Adipose tissue (tissue), 3 donors: ENCODE data around the gene NREP. TPM values are rescaled to one million over a fixed set of nuclear protein-coding genes. Genes with fewer than 3 reads are reported as not detected.

Experiments used
- H3K27ac ChIP-seq: one replicate; pipeline ENCODE4 v1.5.1; 2013; ENCODE audit warnings: low read depth, low read length
- WGBS, 3 donors: extraction: QIAGEN DNeasy Blood & Tissue Kit; methylation state at CpG; one replicate each; pipeline ENCODE4 v1.1.7; 2013; 5-methylcytosine and 5-hydroxymethylcytosine counted together
- polyA plus RNA-seq, 3 donors: library from polyadenylated mRNA; stranded (reverse); fragments of 200-250 nt; gene quantifications; one replicate each; pipeline ENCODE4 v1.2.3, GENCODE V29; 2013
- donor health status: healthy with polysubstance abuse.
- donor health status: Bipolar disorder and iron deficiency.
- donor health status: healthy.

The NREP gene
- polyA plus RNA-seq, 3 donors: 4.9 to 11.6 (median 6.8) TPM

DNA sequence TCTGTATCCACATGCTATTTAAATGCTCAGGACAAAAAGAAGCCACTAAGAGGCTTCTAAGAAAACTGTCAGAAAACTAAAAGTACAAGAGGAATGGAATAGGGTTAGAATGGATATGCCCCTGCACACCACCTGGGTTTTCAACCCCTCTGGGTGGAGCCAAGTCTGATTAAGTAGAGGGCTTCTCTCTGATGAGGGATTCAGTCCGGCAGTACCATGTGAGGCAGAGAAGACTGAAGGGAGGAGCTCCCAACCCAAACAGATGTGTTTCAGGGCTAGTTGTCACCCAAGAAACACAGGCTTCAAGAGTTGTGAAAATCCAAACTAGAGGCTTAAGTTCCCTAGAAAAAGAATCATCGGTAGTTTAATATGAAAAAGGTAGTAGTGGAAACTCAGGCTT is 12.5 kb downstream of the NREP start:
- no peak overlapping the region for H3K27ac ChIP-seq
- WGBS, 3 donors: 80 to 91% (median 88%) methylated on average over 2 of the region's 2 CpGs

DNA sequence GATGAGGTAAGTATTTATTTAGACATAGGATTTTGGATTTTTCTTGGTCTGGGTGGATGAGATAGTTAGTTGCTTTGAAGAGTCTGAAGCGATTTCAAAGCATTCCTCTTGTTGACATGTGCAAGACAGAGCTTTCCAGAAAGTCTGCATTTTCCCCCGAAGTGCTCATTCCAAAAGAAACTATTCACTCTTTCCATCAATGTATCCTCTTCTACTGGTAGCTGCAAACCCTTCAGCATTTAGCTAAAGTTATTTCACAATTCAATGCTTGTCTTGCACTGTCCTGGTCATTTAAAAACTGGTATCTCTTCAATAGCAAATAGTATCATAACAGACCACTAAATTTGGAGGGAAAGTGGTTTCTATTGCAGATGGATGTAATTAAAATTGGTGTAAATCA is 13.0 kb downstream of the NREP start:
- no peak overlapping the region for H3K27ac ChIP-seq
- 59 to 72% (median 65%) methylated on average over 2 of the region's 2 CpGs for WGBS, 3 donors

DNA sequence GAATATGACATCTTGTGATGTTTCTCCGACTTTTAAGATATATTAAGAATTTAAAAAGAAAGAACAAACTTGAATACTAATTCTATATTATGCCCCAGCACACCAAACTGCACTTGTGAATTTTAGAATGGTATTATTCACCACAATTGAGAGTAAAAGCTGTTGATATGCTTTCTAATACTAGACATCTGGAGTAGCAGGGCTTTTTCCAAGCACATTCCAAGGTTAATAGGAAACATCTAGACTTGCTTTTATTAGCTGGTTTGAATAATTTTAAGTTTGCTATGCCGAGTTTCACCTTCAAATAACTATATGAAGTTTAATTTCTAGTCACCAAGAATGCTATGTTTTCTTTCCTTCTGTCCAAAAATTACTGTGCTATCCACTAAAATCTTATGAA is 13.5 kb downstream of the NREP start:
- no peak overlapping the region for H3K27ac ChIP-seq
- WGBS, 3 donors: 33 to 60% (median 52%) methylated on average over 2 of the region's 2 CpGs

DNA sequence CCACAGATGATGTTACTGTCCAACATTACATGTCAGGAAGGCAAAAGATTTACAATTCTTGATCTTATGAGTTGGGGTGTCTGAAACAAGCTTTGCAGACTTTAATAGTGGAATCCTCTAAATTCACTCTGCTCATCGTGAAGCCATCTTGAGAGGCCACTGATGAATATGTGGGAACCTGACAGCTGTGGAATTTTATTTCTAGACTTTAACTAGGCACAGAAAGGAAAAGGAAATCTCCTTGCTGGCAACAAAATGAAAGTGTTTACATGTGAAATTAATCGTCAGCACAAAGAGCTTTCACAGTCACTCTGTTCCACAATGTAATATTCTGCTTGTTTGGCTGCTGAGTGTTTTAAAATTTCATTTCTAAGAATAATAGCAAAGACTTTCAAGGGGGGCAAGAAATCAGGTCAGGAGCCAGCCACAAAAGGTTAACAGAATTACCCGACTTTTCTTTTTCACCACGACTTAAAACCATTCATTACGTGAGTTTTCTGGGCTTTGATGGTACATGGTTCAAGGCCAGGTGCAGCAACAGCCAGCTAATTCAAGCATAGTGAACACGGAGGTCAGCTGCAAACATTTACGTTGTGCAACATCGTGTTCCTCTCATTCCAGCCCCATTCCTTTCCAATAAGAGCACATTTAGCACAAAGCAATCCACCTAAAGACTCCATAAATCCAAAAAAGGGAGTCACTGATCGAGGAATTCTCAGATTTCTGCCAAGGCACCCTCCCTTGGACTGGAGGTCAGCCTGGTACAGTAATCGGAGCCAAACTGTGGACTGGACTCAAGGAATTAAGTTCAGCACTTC is 14.6 kb downstream of the NREP start:
- 7 to 43% (median 28%) methylated on average over 10 of the region's 10 CpGs for WGBS, 3 donors
- no peak overlapping the region for H3K27ac ChIP-seq

DNA sequence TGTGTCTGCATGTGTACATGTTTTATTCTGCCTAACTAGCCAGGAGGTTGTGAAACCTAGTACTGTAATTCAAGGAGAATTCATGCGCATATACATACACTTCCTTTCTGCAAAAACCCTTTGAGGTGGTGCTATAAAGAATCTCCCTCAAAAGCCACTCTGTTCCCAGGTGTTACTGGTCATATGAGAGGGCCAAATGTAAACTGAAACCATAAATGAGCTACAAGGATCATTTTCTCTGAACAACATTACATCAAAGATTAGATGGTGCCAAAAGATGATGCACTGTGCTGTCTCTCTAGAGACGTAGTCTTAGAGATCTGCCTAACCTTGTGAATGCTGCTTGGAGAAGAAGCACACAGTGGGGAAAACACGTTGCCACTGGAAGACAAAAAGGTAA is 15.7 kb downstream of the NREP start:
- no peak overlapping the region for H3K27ac ChIP-seq
- WGBS, 3 donors: 56 to 80% (median 63%) methylated on average over 3 of the region's 3 CpGs

DNA sequence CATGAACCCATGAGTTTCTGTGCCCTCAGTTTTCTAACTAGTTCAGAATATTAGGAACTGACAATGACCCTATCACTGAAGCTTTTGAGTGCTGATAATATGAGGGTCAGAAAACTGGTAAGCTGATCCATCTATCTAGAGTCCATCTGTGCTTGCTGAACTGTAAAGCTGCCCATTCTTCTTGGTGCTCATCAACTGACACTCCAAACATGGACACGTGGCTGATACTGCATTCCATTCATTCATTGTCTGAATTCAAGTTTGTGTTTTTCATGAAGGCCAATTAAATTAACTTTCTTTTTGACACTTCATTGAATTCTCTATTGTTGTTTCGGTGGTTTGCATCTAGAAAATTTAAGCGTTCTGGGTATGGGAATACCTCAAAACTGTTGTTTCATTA is 17.6 kb downstream of the NREP start:
- no peak overlapping the region for H3K27ac ChIP-seq
- 88 to 94% (median 92%) methylated on average over 3 of the region's 3 CpGs for WGBS, 3 donors

DNA sequence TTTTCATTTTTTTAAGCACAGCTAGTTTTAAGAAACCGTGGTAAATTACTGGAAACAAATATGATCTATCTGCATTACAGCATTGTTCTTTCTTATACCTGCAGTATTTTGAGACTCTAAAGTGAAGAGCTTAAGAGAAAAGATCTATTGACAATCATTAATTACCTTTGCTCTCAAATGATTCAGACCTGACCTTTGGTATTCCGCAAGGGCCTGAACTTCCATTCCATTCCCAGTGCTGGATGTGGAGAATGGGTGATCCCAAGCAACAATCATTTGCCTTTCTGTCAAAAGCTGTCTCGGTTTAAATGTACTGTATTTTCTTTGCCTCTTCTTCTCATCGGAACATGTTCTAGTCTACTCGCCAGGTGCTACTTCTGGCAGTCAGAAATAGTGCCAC is 18.9 kb downstream of the NREP start:
- H3K27ac ChIP-seq: no peak overlapping the region
- 76 to 80% (median 79%) methylated on average over 5 of the region's 5 CpGs for WGBS, 3 donors

DNA sequence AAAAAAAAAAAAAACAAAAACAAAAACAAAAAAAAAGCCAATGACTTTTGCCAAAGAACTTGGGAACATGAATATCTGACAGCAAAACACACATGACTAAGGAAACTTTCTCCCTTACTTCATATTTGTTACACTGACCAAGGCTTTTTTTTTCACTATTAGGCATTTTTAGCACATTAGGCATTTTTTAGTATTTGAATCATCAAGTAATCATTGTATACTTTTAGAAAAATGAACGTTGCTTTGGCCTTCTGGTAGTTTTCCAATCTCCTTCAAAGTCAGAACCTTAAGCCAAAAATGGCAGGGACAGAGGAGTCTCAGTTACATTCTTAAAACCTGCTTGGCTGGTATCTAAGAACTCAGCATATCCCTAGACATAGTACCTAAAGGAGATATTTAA is 19.3 kb downstream of the NREP start:
- 24 to 41% (median 30%) methylated on average over 1 of the region's 1 CpG for WGBS, 3 donors

DNA sequence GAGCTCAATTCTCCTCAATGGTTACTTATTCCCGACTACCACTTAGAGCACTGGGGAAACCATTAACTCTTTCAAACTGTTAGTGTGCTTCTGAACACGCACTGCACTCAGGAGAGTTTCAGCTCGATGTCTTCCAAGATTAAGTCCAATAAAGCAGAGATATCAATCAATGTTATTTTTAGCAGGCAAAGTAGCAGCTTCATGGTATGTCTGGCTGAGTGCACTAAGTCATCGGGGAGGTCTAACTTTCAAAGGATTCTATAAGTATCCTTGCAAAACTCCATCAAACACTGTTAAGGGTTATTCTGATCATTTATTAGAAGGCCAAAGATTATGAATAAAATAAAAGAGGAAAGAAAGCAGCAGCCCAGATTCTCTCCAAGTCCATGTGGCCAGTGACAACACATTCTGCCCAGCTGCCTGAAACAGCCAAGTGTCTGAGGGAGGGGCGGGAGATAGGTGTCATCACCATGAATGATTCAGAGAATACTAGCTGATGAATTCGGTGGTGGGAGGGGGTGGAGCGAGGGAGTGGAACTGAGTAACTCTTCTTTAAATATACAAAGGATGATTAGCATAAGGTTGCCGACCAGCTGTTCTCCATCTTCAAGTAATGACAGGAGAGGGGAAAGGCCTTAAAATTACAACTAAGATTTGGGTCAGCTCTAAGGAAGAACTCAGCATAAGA is 21.3 kb downstream of the NREP start:
- H3K27ac ChIP-seq: no peak overlapping the region
- 65 to 80% (median 73%) methylated on average over 8 of the region's 8 CpGs for whole genome bisulfite sequencing, 3 donors

More for the DNA sequence above, 19.3 kb downstream of the NREP start:
- no peak overlapping the region for H3K27ac ChIP-seq

DNA sequence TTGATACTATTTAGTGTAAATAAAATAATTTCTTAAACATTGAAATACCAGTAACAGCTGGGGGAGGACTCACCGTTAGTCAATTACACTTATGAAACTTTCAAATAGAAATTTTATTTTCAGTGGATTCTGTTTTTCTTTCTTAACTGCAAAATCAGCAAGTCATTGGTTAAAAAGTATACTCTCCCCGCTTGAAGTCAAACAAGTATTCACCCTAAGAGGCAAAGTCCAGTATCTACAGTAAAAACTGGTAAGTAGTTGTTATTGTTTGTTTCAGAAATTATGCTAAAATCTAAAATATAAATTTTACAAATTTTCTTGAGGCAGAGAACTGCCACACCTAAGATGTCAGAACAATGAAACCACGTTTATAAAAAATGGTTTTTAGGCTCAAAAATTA is 22.4 kb downstream of the NREP start:
- no peak overlapping the region for H3K27ac ChIP-seq
- 48 to 83% (median 83%) methylated on average over 3 of the region's 3 CpGs for WGBS, 3 donors

DNA sequence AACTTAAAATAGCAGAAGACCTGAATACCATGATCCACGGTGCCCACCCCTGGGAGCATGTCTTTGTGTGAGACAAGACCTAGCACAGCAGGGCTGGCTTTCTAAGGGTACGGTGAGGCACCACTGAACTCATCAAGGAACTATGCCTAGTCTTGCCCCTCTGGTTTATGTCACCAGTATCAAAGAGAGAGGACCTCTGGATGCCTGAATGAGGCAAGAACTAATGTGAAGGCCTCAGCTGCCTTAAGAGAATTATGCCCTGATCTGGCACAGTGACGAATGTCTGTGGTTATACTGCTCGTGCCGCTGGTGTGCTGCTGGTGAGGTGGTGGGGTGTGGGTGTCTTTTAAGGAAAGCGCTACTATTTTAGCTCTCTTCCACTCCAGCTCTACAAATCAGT is 23.0 kb downstream of the NREP start:
- H3K27ac ChIP-seq: no peak overlapping the region
- 56 to 82% (median 82%) methylated on average over 5 of the region's 6 CpGs for WGBS, 3 donors

DNA sequence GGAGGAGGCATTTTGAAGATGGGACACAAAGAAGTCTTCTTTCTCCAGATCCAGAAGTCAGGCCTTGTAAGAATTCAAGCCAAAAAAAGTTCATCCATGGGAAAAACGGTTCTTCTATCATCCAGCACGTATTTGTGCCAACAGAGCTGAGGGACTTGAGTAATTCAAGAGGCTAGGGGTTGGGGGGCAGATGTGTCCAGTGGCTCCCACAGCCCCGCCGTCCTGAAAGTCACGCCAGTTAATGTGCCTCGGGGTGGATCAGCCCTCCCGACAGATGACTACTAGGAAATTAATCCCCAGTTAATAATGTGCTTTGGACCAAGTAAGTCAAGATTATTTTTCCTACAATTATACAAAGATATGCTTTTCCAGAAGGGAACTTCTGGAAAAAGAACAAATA is 23.4 kb downstream of the NREP start:
- 68 to 89% (median 72%) methylated on average over 7 of the region's 7 CpGs for WGBS, 3 donors
- H3K27ac ChIP-seq: no peak overlapping the region

DNA sequence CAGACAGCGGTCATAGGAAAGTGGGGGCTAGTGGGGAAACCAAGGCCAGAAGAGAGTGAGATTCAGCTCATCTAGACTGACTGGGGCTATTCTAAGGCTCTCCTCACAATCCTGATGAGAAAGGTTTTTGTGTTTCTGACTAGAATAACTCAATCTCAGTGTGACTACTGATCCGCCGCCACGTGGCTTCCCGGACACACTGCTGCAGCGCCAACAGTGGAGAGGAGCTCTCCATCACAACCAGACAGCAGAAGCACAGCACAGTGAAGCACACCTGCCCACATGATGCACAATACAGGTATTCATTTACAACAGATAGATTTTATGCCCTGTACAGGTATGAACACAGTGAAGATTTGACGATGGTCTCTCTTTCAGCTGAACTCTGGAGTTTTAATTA is 25.4 kb downstream of the NREP start:
- 93 to 97% (median 97%) methylated on average over 7 of the region's 7 CpGs for WGBS, 3 donors
- no peak overlapping the region for H3K27ac ChIP-seq

DNA sequence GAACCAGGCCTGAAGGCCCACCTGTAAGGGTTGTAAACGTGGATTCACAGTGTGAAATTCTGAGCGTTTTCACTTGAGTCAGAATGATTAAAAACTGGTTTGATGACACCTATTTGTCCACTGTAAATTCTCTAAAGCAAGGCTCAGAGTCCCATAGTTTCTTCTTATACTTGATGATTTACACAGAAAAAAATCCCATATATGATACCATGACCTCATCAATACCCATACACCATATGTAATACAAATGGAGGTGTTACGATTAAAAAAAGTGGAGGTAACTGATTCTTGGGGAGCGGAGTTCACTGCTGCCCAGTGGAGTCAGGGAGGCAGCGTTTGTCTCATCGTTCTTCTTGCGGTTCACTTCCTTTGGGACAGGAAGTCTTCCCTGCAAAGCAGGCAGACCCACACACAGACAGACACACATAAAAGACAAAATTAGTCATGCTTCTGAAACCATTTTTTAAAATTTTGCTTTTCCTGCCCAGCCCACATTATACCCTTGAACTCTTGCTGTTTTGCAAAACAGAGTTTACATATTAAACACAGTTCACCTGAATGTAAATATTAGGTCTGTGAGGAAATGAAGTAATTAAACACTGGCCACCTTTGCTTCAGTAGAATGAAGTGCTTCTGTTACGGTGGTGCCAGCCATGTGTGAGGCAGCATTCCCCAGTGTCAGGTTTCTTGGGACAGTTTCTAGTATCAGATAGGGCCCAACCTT is 26.2 kb downstream of the NREP start:
- no peak overlapping the region for H3K27ac ChIP-seq
- 70 to 89% (median 78%) methylated on average over 8 of the region's 8 CpGs for WGBS, 3 donors

DNA sequence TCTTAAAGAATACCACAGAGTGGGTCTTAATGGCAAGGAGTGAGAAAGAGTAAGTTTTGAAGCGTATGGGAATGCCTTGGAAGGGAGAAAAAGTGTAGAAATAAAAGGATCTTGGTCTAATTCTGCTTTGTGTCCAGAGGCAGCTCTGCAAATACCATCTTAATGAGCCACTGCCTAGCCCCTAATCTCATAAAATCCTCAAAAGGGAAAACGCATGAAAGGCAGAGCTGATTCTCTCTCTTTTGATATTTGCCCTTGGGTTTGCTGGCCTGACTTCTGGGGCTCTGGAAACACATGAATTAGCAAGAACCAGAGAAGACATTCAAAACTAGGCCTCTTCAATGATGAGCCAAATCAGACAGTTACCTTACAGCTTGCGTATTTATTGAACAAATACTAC is 28.1 kb downstream of the NREP start:
- whole genome bisulfite sequencing, 3 donors: 94 to 96% (median 94%) methylated on average over 3 of the region's 3 CpGs
- no peak overlapping the region for H3K27ac ChIP-seq

DNA sequence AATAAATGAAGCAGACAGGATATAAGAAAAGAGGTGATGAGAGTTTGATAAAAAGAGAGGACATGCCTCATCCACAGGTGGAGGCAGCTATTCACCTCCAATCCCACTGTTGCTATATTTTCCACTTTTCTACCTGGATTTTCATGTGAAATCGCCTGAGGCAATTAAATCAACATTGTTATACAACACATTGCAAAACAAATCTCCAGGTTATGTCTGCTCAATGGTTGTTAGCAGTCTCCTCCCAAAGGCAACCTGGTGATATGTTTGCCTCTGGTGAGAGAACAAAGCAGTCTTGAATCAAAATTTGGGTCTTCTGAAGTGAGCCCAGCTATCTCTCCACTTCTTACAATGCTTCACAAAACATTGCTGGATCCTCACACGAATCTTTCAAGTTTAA is 30.0 kb downstream of the NREP start:
- H3K27ac ChIP-seq: no peak overlapping the region
- 77 to 92% (median 90%) methylated on average over 2 of the region's 2 CpGs for WGBS, 3 donors

DNA sequence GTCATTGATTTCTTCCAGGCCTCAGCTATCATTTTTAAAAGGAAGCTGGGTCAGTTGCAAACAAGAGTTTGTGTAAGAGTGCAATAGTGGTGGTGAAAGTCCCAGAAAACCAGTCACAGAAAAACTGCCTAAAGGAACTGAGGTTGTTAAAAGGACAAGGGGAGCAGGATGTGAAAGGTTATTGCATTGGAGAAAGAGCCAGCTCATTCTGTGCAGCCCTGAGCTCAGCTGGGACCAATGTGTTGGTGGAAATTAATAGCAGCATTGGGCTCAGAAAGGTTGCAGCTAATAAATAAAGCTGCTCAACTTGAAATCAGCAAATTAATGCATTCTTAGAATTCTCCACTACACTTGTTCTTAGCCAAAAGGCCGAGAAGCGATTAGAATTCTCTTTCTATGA is 34.9 kb downstream of the NREP start:
- H3K27ac ChIP-seq: no peak overlapping the region
- WGBS, 3 donors: 53 to 68% (median 55%) methylated on average over 2 of the region's 2 CpGs

DNA sequence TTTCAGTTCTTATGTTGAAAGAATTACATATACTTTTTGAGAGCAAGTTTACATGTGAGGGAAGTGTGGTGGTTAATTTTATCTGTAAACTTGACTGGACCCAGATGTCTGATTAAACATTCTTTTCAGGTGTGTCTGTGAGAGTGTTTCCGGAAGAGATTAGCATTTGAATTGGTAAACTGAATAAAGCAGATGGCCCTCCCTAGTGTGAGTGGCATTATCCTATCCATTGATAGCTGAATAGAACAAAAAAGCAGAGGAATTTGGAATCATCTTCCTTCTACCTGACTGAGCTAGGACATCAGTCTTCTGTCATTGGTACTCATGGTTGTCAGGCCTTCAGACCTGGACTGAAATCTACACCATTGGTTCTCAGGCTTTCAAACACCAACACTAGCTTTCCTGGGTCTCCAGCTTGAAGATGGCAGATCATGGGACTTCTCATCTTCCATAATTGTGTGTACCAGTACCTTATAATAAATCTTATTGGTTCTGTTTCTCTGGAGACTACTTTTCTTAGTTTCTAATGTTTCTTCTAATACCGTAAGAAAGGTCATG is 36.6 kb downstream of the NREP start:
- no peak overlapping the region for H3K27ac ChIP-seq
- WGBS, 3 donors: 82 to 89% (median 84%) methylated on average over 2 of the region's 2 CpGs

DNA sequence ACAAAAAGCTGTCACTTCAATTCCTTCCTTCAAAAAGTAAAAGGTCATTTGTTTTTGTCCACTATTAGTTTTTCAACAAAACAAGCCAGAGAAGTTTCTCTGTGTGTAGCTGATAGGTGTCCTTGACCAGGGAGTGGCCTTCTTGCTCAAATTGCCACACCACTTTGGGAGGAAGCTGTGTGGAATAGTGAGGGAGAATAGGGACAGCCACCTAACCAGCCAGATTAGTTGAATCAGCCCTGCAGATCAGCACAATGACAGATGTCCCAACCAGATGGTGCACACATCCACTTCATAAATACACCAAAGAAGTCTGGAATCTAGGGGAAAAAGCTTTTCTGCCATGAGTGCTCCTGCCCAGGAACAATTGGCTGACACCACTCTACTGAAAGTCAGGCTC is 37.2 kb downstream of the NREP start:
- no peak overlapping the region for H3K27ac ChIP-seq
